LNCAP (cell line): ENCODE data around the gene MYOT.

ENCODE experiments used
- TF ChIP-seq, protein P1 (sequence below): fragments of 450-650 bp; IDR thresholded peaks from 2 replicates; pipeline ENCODE4 v1.5.1; 2017; ENCODE audit warnings: mild to moderate bottlenecking

MYOT gene

DNA sequence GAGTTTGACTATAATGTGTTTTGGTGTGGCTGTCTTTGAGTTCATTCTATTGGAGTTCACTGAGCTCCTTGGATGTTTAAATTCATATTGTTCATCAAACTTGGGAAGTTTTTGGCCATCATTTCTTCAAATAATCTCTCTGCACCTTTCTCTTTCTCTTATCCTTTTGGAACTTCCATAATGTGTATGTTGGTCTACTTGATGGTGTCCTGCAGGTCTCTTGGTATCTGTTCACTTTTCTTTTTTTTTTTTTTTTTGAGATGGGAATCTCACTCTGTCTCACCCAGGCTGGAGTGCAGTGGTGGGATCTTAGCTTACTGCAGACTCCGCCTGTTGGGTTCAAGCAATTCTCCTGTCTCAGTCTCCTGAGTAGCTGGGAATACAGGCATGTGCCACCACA lies 49.3 kb downstream of the MYOT start:
- TF ChIP-seq, protein P1, sequence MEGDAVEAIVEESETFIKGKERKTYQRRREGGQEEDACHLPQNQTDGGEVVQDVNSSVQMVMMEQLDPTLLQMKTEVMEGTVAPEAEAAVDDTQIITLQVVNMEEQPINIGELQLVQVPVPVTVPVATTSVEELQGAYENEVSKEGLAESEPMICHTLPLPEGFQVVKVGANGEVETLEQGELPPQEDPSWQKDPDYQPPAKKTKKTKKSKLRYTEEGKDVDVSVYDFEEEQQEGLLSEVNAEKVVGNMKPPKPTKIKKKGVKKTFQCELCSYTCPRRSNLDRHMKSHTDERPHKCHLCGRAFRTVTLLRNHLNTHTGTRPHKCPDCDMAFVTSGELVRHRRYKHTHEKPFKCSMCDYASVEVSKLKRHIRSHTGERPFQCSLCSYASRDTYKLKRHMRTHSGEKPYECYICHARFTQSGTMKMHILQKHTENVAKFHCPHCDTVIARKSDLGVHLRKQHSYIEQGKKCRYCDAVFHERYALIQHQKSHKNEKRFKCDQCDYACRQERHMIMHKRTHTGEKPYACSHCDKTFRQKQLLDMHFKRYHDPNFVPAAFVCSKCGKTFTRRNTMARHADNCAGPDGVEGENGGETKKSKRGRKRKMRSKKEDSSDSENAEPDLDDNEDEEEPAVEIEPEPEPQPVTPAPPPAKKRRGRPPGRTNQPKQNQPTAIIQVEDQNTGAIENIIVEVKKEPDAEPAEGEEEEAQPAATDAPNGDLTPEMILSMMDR = no peak

DNA sequence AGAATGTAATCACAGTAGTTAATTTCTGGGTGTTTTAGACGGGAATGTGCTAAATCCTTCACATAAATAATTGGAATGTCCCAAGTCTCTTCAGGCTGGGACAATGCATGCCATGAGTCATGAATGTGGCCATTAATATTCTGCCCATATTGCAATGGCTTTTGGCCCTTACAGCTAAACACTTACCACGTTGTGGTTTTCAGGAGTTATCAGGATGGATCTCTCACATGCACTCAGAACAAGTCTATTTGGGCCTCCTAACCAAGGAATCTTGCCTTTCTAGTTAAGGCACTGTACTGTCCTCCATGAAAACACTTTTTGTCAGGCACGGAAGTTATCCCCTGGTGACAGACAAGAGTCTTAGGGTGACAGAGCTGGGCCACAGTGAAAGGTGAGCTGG lies 54.3 kb downstream of the MYOT start:
- TF ChIP-seq, protein P1 = no peak

DNA sequence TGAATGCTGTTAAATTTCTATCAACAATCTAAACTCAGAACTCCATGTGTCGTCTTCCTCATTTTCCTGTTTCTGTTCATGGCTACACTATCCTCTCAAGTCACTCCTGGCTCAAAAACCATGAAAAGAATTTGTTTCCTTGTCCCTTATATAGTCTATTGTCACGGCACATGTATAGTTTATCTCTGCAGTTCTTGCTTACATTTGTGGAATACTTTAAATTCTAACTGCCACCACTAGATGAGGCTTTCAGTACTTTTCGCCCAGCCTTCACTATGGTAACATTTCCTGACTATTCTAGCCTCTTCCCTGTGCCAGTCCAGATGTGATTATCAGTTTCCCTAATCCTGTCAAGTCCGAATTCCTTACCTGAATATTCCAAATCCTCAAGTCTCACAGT lies 56.2 kb downstream of the MYOT start:
- TF ChIP-seq, protein P1 = no peak

DNA sequence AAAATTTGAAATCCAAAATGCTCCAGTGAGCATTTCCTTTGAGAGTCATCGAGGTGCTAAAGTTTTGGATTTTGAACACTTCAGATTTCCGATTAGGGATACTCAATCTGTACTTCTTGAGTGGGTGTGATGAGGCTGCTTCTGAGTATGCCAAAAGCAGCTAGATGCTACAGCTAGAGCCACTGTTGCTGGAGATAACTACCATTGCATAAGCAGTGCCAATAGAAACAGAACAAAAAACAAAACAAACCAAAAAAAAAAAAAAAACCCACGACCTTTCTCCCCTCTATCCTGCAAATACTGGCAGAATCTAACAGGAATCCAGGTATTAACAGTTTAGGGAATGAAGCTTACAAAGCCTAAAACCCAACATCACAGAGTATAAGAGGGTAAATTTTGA lies 65.1 kb downstream of the MYOT start:
- TF ChIP-seq, protein P1 = no peak

DNA sequence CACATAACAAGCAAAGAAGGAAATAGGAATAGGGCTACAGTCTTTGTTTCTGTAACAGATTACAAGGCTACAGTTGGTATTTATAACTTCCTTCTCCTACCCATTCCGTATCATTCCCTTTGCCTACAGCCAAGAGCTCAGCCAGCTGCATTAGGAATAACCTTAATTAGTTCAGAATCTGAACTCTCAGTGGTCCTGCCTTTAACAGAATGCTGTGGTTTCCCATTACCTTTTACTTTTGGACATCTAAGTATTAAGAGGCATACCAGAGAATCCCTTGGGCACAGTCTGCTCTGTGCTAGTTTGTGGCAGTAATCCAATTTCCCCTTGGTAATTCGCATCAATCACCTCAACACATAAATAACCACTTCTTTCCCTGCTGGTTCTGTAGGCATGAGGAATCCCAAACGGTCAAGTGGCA lies 65.8 kb downstream of the MYOT start:
- TF ChIP-seq, protein P1 = no peak

DNA sequence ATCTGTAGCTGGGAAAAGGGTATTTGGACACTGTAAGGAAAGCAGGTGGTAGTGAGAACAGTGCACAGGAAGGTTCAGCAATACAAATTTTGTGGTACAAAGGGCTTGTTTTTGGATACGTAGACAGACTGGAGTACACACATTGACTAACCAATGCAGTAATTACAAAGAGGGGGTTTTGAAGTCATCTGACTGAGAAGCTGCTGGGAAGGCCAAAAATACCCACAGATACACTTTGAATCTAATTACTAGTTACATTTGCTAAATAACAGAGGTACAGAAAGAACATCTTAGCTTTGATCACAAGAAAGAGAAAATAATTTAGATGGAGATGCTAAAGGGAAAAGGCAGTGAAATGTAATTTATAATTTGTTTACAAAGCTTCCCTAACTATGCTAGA lies 67.5 kb downstream of the MYOT start:
- TF ChIP-seq, protein P1 = no peak

DNA sequence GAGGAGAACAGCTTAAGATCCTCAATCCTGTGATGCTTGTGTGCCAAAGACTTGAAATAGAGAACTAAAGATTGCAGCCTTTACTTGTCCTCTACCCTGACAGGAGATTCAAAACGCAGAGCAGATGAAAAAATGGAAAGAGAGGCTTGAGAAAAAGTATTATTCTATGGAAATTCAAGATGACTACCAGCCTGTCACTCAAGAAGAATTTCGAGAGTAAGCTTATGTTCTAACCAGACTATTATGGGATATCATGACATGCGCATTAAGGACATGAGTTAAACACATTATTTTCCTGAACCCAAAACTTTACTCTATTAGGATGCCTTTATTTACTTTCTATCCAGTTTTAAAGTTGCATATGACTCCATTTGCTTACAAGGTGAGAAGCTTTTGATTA lies 68.0 kb downstream of the MYOT start:
- TF ChIP-seq, protein P1 = no peak
